PFSK-1 (cell line): ENCODE measurements around the gene HOXC12.

Experiments
- POLR2AphosphoS5 ChIP-seq: IDR thresholded peaks from 2 replicates; pipeline ENCODE4 v1.6.1; 2012; ENCODE audit warnings: low read depth, mild to moderate bottlenecking, control low read depth, low read length, moderate library complexity
- SIN3A ChIP-seq: IDR thresholded peaks from 2 replicates; pipeline ENCODE4 v1.6.1; 2012; ENCODE audit warnings: mild to moderate bottlenecking, low read length, moderate library complexity, borderline replicate concordance; ENCODE audit not compliant: insufficient read depth
- TAF1 ChIP-seq: IDR thresholded peaks from 2 replicates; pipeline ENCODE4 v1.6.1; 2012; ENCODE audit warnings: low read length, control low read depth, borderline replicate concordance; ENCODE audit not compliant: insufficient read depth
- TF ChIP-seq, protein P1 (sequence below), 2 experiments: IDR thresholded peaks; 2 replicates each; pipeline versions ENCODE4 v1.6.1 to v1.8.0; 2011 to 2012; ENCODE audit warnings: low read depth in 2 of 2, low read length in 2 of 2, control low read depth in 1 of 2, inconsistent platforms in 1 of 2, mild to moderate bottlenecking in 1 of 2, moderate library complexity in 1 of 2; ENCODE audit not compliant: insufficient read depth in 1 of 2

DNA sequence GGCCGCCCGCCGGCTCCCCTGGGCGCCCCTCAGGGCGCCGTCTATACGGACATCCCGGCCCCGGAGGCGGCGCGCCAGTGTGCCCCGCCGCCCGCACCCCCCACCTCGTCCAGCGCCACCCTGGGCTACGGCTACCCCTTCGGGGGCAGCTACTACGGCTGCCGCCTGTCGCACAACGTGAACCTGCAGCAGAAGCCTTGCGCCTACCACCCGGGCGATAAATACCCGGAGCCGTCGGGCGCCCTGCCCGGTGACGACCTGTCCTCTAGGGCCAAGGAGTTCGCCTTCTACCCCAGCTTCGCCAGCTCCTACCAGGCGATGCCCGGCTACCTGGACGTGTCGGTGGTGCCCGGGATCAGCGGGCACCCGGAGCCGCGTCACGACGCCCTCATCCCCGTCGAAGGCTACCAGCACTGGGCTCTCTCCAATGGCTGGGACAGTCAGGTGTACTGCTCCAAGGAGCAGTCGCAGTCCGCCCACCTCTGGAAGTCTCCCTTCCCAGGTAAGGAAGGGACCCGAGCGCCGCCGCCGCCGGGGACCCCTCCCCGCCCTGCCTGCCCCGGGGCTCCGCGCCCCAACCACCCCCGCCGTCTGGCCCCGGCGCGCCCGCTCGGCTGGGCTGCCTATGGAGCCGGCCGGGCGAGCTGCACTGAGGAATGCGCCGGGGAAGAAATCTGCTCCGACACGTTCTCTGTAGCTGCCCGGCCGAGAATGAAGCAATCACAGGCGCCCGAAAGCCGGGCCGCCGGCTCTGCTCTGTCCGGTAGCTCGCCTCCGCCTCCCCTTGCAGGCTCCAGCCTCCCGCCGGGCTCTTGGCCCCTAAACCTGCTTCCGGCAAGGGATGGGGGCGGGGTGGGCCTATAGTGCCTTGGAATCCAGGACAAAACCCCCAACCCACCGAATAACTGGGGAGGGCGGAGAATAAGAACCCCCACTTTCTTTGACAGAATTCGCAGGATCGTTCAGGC is 15.3 kb upstream of the HOXC12 start:
- no peak for TF ChIP-seq POLR2AphosphoS5
- TF ChIP-seq, protein P1, sequence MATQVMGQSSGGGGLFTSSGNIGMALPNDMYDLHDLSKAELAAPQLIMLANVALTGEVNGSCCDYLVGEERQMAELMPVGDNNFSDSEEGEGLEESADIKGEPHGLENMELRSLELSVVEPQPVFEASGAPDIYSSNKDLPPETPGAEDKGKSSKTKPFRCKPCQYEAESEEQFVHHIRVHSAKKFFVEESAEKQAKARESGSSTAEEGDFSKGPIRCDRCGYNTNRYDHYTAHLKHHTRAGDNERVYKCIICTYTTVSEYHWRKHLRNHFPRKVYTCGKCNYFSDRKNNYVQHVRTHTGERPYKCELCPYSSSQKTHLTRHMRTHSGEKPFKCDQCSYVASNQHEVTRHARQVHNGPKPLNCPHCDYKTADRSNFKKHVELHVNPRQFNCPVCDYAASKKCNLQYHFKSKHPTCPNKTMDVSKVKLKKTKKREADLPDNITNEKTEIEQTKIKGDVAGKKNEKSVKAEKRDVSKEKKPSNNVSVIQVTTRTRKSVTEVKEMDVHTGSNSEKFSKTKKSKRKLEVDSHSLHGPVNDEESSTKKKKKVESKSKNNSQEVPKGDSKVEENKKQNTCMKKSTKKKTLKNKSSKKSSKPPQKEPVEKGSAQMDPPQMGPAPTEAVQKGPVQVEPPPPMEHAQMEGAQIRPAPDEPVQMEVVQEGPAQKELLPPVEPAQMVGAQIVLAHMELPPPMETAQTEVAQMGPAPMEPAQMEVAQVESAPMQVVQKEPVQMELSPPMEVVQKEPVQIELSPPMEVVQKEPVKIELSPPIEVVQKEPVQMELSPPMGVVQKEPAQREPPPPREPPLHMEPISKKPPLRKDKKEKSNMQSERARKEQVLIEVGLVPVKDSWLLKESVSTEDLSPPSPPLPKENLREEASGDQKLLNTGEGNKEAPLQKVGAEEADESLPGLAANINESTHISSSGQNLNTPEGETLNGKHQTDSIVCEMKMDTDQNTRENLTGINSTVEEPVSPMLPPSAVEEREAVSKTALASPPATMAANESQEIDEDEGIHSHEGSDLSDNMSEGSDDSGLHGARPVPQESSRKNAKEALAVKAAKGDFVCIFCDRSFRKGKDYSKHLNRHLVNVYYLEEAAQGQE (IDR thresholded peaks at IDR 0.05; ENCODE audit: insufficient read depth in 1 of 2, low read depth in 2 of 2, low read length in 2 of 2) = no peak
- TF ChIP-seq TAF1 = no peak
- TF ChIP-seq SIN3A = no peak
